ENCODE measurements around the gene FAHD1.

Gene FAHD1

DNA sequence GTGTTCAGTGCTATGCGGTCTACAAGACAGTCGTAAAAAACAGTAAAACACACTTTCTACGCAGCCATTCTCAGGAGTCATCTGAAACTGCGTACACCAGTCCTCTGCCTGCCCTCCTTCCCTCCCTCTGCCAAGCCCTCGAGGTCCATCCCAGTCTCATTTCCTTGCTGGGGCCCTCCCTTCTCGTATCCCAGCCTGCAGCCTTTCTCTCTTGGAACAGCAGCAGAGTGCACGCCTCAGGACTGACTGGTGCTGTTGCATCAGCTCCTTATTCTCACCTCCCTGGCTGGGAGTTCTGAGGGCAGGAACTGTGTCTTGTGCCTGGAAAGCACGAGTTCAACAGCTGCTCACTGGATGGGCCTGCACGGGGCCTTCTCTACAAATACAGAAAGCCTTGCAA lies 12.5 kb downstream of the FAHD1 start:
- Histone ChIP-seq H3K9ac (peak overlapping the region in 2 of 11 experiments; percentile 14 to 29; a peak in 2 of 22 replicates), H3K27me3 (no peaks in the 10 kb centered on the region), H3K36me3 (peaks cover 0 to 6% (median 0%) of the 10 kb centered on the region in 11 experiments; a peak in 1 of 22 replicates), H4K20me1 (peaks cover 0 to 5% (median 0%) of the 10 kb centered on the region in 11 experiments; a peak in 1 of 22 replicates), H3K9me3 (replicated peaks in 1 of 11) (no peaks in the 10 kb centered on the region), H3K4me1 (no peaks in the 10 kb centered on the region; a peak in 1 of 20 replicates), H3K4me2 (no peak overlapping the region), H3K27ac (no peak overlapping the region), H3K4me3 (no peak overlapping the region)
- no peak for TF ChIP-seq Cebpa-rat (IDR thresholded peaks at IDR 0.05)

DNA sequence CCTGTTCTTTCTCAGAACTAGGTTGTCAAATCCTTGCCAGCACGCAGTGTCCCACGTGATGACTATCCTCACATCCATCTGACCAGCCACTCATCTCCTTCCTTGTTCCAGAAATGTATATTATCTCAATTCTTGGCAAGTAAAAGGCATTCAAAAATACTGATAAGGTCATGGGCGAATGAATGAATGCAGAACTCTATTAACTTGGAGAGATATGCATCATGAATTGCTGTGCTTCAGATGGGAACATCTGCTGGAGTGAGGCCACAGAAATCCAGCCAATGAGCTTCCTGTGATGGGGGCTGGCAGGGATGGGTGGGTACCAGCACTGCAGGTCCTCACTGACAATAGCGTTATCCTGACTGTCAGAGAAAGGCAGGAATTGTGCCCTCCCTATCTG lies 19.0 kb downstream of the FAHD1 start:
- Histone ChIP-seq H3K36me3 (no peaks in the 10 kb centered on the region), H3K4me3 (no peak overlapping the region)
- TF ChIP-seq Cebpa-rat (IDR thresholded peaks at IDR 0.05) = no peak

GRCh38 chr16:1846416-1846815 lies 19.4 kb downstream of the FAHD1 start:
- H3K4me2 ChIP-seq = no peak overlapping the region
- H4K20me1 ChIP-seq = no peaks in the 10 kb centered on the region
- no peak overlapping the region for H3K27ac ChIP-seq
- no peaks in the 10 kb centered on the region for H3K36me3 ChIP-seq
- H3K4me3 ChIP-seq = no peak overlapping the region
- H3K9me3 ChIP-seq (replicated peaks in 1 of 11) = no peaks in the 10 kb centered on the region
- TF ChIP-seq Cebpa-rat (IDR thresholded peaks at IDR 0.05) = no peak
- H3K9ac ChIP-seq = no peak overlapping the region
- no peaks in the 10 kb centered on the region for H3K4me1 ChIP-seq
- H3K27me3 ChIP-seq = no peaks in the 10 kb centered on the region

More for the DNA sequence above, 19.0 kb downstream of the FAHD1 start:
- H4K20me1 ChIP-seq = no peaks in the 10 kb centered on the region
- H3K4me2 ChIP-seq = no peak overlapping the region
- H3K9ac ChIP-seq = no peak overlapping the region
- no peaks in the 10 kb centered on the region for H3K27me3 ChIP-seq
- no peaks in the 10 kb centered on the region for H3K9me3 ChIP-seq (replicated peaks in 1 of 11)
- no peak overlapping the region for H3K27ac ChIP-seq
- no peaks in the 10 kb centered on the region for H3K4me1 ChIP-seq

- Histone ChIP-seq H3K4me2 (no peak overlapping the region), H3K9ac (no peak overlapping the region), H3K4me1 (peaks cover 0 to 17% (median 8%) of the 10 kb centered on the region in 10 experiments; a peak in 10 of 20 replicates), H3K4me3 (no peak overlapping the region), H4K20me1 (no peaks in the 10 kb centered on the region; a peak in 1 of 22 replicates), H3K36me3 (no peaks in the 10 kb centered on the region), H3K9me3 (replicated peaks in 1 of 11) (no peaks in the 10 kb centered on the region), H3K27ac (no peak overlapping the region), H3K27me3 (no peaks in the 10 kb centered on the region; a peak in 1 of 22 replicates)
- TF ChIP-seq Cebpa-rat (IDR thresholded peaks at IDR 0.05) = no peak
Measured at GRCh38 chr16:1850981-1851380, 24.0 kb downstream of the FAHD1 start.

DNA sequence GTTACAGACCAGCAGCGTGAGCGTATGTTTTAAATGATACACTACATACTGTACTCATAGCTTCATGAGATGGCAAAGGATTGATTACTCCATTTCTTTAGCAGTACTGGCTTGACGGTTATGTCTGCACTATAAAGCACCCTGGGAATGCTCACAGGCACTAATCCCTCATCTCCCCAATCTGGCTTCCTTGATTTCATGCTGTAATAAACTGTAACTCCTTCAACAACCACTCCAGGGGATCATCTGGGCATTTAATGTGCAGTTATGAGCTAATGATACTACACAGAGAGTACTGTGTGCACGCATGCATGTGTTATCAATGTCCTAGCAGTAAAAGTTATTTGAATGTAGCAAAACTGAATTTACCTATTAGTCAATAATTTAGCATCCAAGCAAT lies 24.8 kb downstream of the FAHD1 start:
- TF ChIP-seq Cebpa-rat (IDR thresholded peaks at IDR 0.05) = no peak
- Histone ChIP-seq H3K36me3 (no peaks in the 10 kb centered on the region), H4K20me1 (no peaks in the 10 kb centered on the region; a peak in 1 of 22 replicates), H3K27ac (no peak overlapping the region), H3K4me1 (peaks cover 0 to 17% (median 8%) of the 10 kb centered on the region in 10 experiments; a peak in 10 of 20 replicates), H3K27me3 (peaks cover 0 to 1% (median 0%) of the 10 kb centered on the region in 11 experiments; a peak in 5 of 22 replicates), H3K9ac (no peak overlapping the region), H3K9me3 (replicated peaks in 1 of 11) (no peaks in the 10 kb centered on the region), H3K4me2 (no peak overlapping the region), H3K4me3 (no peak overlapping the region)

DNA sequence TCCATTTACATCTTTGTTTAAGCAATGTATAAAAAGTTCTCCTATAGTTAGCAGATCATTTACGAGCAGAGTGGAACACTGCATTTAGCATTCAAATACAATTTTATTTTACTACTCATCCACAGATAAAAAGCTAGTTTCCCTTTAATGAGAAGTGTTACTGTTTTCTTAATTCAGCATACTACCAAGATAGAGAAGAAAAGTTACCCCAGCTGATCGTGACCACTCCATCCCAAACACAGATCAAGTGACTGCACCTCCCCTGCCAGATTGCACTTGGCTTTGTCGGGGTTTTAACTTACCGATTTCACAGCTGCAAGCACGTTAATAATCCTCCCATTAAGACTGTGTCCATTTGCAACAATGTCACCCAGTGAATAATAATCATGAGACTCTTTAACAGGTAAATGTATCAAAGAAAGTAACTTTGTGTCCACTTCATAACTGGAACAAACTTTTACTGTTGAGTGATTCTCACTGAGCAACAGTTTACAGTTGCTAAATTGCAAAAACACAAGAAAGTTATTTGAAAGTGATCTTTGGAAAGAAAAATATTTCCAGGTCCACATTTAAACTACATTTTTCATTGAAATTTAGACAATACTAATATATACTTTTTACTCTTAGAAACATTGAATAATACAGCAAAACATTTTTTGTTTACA lies 30.6 kb downstream of the FAHD1 start:
- Histone ChIP-seq H3K4me3 (no peak overlapping the region), H3K36me3 (no peaks in the 10 kb centered on the region), H3K4me1 (peaks cover 0 to 21% (median 14%) of the 10 kb centered on the region in 10 experiments; a peak in 15 of 20 replicates), H4K20me1 (no peaks in the 10 kb centered on the region; a peak in 1 of 22 replicates), H3K27ac (no peak overlapping the region), H3K9ac (peak overlapping the region in 1 of 11 experiments; percentile 37; a peak in 2 of 22 replicates), H3K27me3 (peaks cover 0 to 32% (median 24%) of the 10 kb centered on the region in 11 experiments; a peak in 19 of 22 replicates), H3K9me3 (replicated peaks in 1 of 11) (no peaks in the 10 kb centered on the region), H3K4me2 (peak overlapping the region in 2 of 11 experiments; percentile 17 to 43; a peak in 2 of 22 replicates)
- TF ChIP-seq Cebpa-rat (IDR thresholded peaks at IDR 0.05) = no peak

DNA sequence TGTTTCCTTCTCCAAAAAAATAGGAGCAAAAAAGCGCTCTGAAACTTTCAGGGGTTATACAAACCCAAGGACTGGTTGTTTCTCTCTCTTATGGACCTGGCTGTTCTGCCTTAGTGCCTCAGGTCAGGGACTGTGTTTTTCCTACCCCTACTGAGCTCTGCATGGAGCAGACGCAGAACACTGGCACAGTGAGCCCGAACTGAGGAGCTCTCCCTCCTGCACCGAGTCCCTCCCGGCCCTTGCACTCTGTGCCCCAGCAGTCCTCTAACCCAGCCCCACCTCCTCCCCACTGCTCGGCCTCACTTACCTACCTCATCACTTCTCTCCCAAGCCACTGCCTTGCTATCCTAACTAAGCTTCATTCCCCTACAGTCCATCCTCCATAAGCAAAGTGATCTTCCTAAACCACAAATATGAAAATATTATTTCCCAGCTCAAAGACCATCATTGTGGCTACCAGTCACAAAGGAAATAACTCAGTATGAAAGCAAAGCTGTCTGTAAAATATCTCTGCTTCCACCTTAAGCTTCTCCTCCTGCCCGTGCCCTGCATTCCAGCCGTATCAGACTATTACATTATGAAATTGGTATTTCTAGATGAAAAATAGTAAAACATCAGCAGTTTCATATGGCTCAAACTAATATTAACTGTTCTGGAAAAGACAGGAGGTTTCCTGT lies 31.3 kb downstream of the FAHD1 start:
- Histone ChIP-seq H3K9ac (peak overlapping the region in 1 of 11 experiments; percentile 37; a peak in 2 of 22 replicates), H3K27me3 (peaks cover 0 to 32% (median 24%) of the 10 kb centered on the region in 11 experiments; a peak in 19 of 22 replicates), H3K4me3 (no peak overlapping the region), H3K4me2 (peak overlapping the region in 2 of 11 experiments; percentile 43 to 53; a peak in 4 of 22 replicates), H3K27ac (no peak overlapping the region), H3K9me3 (replicated peaks in 1 of 11) (no peaks in the 10 kb centered on the region), H4K20me1 (no peaks in the 10 kb centered on the region; a peak in 1 of 22 replicates), H3K4me1 (peaks cover 0 to 21% (median 14%) of the 10 kb centered on the region in 10 experiments; a peak in 15 of 20 replicates), H3K36me3 (no peaks in the 10 kb centered on the region)
- no peak for TF ChIP-seq Cebpa-rat (IDR thresholded peaks at IDR 0.05)

DNA sequence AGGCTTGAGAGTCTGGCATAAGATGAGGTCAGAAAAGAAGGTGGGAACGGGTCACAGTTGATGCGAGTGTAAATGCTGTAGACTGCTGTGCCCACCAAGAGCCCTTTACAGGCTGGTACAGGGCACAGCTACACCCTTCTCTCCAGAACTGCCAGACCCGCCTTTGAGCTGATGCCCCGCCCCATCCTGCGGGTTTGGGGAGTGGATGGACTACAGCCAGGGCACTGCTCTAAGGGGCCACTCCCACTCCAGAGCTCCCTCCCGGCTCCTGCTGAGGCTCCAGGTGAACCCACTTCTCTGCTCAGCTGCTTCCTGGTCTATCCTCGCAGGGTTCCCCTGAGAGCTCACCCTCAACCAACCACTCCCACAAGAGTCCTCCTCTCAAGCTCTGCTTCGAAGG lies 32.6 kb downstream of the FAHD1 start:
- Histone ChIP-seq H3K36me3 (no peaks in the 10 kb centered on the region), H3K4me3 (no peak overlapping the region), H3K4me1 (peaks cover 0 to 18% (median 13%) of the 10 kb centered on the region in 10 experiments; a peak in 15 of 20 replicates), H4K20me1 (no peaks in the 10 kb centered on the region; a peak in 1 of 22 replicates), H3K9me3 (replicated peaks in 1 of 11) (no peaks in the 10 kb centered on the region), H3K27ac (no peak overlapping the region), H3K9ac (no peak overlapping the region), H3K27me3 (peaks cover 0 to 32% (median 24%) of the 10 kb centered on the region in 11 experiments; a peak in 19 of 22 replicates), H3K4me2 (peak overlapping the region in 9 of 11 experiments; percentile 6 to 35 (median 26); a peak in 9 of 22 replicates)
- TF ChIP-seq Cebpa-rat (IDR thresholded peaks at IDR 0.05) = no peak

GRCh38 chr16:1861730-1862129 lies 34.7 kb downstream of the FAHD1 start:
- Histone ChIP-seq H3K27ac (no peak overlapping the region), H3K9me3 (replicated peaks in 1 of 11) (no peaks in the 10 kb centered on the region), H3K4me1 (peaks cover 0 to 8% (median 5%) of the 10 kb centered on the region in 10 experiments; a peak in 11 of 20 replicates), H3K27me3 (peaks cover 0 to 31% (median 24%) of the 10 kb centered on the region in 11 experiments; a peak in 19 of 22 replicates), H4K20me1 (no peaks in the 10 kb centered on the region), H3K4me3 (no peak overlapping the region), H3K9ac (0 out of 22 replicates have a peak overlapping the region, but pooled peaks of 2 of the 11 experiments have one; percentile 15 to 21), H3K36me3 (no peaks in the 10 kb centered on the region), H3K4me2 (no peak overlapping the region)
- no peak for TF ChIP-seq Cebpa-rat (IDR thresholded peaks at IDR 0.05)
